ENCODE results near the gene SDCCAG8. TPM values are rescaled to one million over a fixed set of nuclear protein-coding genes. Genes with fewer than 3 reads are reported as not detected.

Gene SDCCAG8
- total and polyA plus RNA-seq, 2 of the 8 experiments (the other 6 are each of a cell fraction or from before 2014, with no cell fraction given): 15.6 to 21.0 TPM

GRCh38 chr1:243275316-243275715 is 19.5 kb downstream of the SDCCAG8 start:
- no peaks in the 10 kb centered on the region for H3K79me2 ChIP-seq (ENCODE audit: control insufficient read depth in 1 of 2, insufficient read depth in 2 of 2, low read length in 2 of 2)
- H3K27me3 ChIP-seq (replicated peaks in 1 of 4; ENCODE audit: control insufficient read depth in 3 of 4, extremely low read depth in 1 of 4, insufficient read depth in 3 of 4, low read length in 3 of 4): no peaks in the 10 kb centered on the region
- H2BK15ac ChIP-seq (ENCODE audit: low read length): no peak overlapping the region
- WGBS, 2 experiments (ENCODE audit: extremely low coverage in 1 of 2, insufficient coverage in 1 of 2, insufficient read length in 1 of 2, insufficient replicate concordance in 2 of 2, low coverage in 1 of 2, low lambda C conversion rate in 2 of 2, missing lambda C conversion rate in 1 of 2): 91% methylated on average over 3 of the region's 3 CpGs; no CpG with 5 or more reads in 1 of the 2 experiments
- no peak overlapping the region for H2AFZ ChIP-seq (ENCODE audit: low read length)
- H3K14ac ChIP-seq (ENCODE audit: insufficient read length): no peak overlapping the region
- H3K18ac ChIP-seq (ENCODE audit: extremely low read depth, low read length): no peak overlapping the region
- no peak overlapping the region for H3K4ac ChIP-seq (replicated peaks; ENCODE audit: insufficient read length, low read depth, low read length)
- H4K91ac ChIP-seq (replicated peaks; ENCODE audit: insufficient read length, low read length): no peak overlapping the region
- no peak for FAIRE-seq
- H4K8ac ChIP-seq (ENCODE audit: extremely low read depth, insufficient read depth, low read length): no peak overlapping the region
- H3K79me1 ChIP-seq (ENCODE audit: low read depth, low read length): no peaks in the 10 kb centered on the region
- H3K9ac ChIP-seq (replicated peaks in 1 of 4; ENCODE audit: extremely low read depth in 1 of 4, low read depth in 3 of 4, low read length in 3 of 4): no peak overlapping the region
- no peak overlapping the region for H3K4me3 ChIP-seq (ENCODE audit: extremely low read depth in 1 of 4, insufficient read depth in 2 of 4, low read depth in 3 of 4, low read length in 4 of 4)
- peaks cover 0 to 4% (median 0%) of the 10 kb centered on the region in 4 experiments; a peak in 1 of 8 replicates for H3K36me3 ChIP-seq (ENCODE audit: control insufficient read depth in 2 of 4, insufficient read depth in 4 of 4, low read length in 3 of 4)
- no peak overlapping the region for H3K27ac ChIP-seq (ENCODE audit: low read depth, low read length)
- no peak for DNase-seq (ENCODE audit: low read depth in 1 of 2, low spot score in 2 of 2)
- no peak overlapping the region for H2BK5ac ChIP-seq (ENCODE audit: low read depth, low read length)
- CTCF ChIA-PET (ENCODE audit: partially characterized antibody): no interaction called here
- no peak overlapping the region for H4K5ac ChIP-seq (ENCODE audit: insufficient read length, low read depth, low read length)
- H3K4me1 ChIP-seq (replicated peaks in 1 of 4; ENCODE audit: control insufficient read depth in 3 of 4, insufficient read depth in 4 of 4, low read length in 3 of 4): no peaks in the 10 kb centered on the region
- POLR2A ChIA-PET (ENCODE audit: partially characterized antibody): no interaction called here
- no peak overlapping the region for H3K56ac ChIP-seq (replicated peaks; ENCODE audit: insufficient read length, low read depth, low read length)
- no peaks in the 10 kb centered on the region for H3K9me3 ChIP-seq (ENCODE audit: insufficient read depth in 2 of 2, low read depth in 1 of 2, low read length in 1 of 2)
- no peaks in the 10 kb centered on the region for H4K20me1 ChIP-seq (replicated peaks in 1 of 2; ENCODE audit: control insufficient read depth in 1 of 2, insufficient read depth in 2 of 2, low read length in 2 of 2)
- H3K23ac ChIP-seq (ENCODE audit: insufficient read length): no peak overlapping the region
- no peak overlapping the region for H3K4me2 ChIP-seq (ENCODE audit: insufficient read depth in 1 of 2, low read depth in 2 of 2, low read length in 2 of 2)
- no peaks in the 10 kb centered on the region for H3K23me2 ChIP-seq (ENCODE audit: low read depth, low read length)
- no peak overlapping the region for H2AK5ac ChIP-seq (ENCODE audit: low read depth, low read length)
- no peak overlapping the region for H2BK120ac ChIP-seq (replicated peaks; ENCODE audit: low read depth, low read length)
- no peak overlapping the region for H2BK12ac ChIP-seq (ENCODE audit: low read depth, low read length)
- no peak overlapping the region for H2BK20ac ChIP-seq (ENCODE audit: low read length)
- TF ChIP-seq BCL11A (IDR thresholded peaks at IDR 0.05; ENCODE audit: low read depth in 2 of 2, low read length in 2 of 2) (no peak), MAX (IDR thresholded peaks at IDR 0.05) (no peak), SP1 (IDR thresholded peaks at IDR 0.05; ENCODE audit: low read depth, low read length) (no peak), EGR1 (IDR thresholded peaks at IDR 0.05; ENCODE audit: borderline replicate concordance, low read depth, low read length) (no peak), CHD2 (IDR thresholded peaks at IDR 0.05; ENCODE audit: low read length) (no peak), ASH2L (IDR thresholded peaks at IDR 0.05; ENCODE audit: low read length) (no peak), NRF1 (IDR thresholded peaks at IDR 0.05; ENCODE audit: low read depth, low read length) (no peak), CHD1 (IDR thresholded peaks at IDR 0.05; ENCODE audit: low read depth, low read length) (no peak), CBX5 (IDR thresholded peaks at IDR 0.05; ENCODE audit: low read depth, low read length) (no peak), TCF12 (IDR thresholded peaks at IDR 0.05; ENCODE audit: low read depth, low read length) (no peak), YY1 (IDR thresholded peaks at IDR 0.05; ENCODE audit: low read depth, low read length) (no peak), POU5F1 (IDR thresholded peaks at IDR 0.05; ENCODE audit: low read depth, low read length) (no peak), POLR2A (IDR thresholded peaks at IDR 0.05; ENCODE audit: control extremely low read depth in 1 of 2, low read depth in 2 of 2, low read length in 2 of 2) (no peak), TAF7 (optimal IDR thresholded peaks at IDR 0.05; ENCODE audit: borderline replicate concordance, low read depth, low read length) (no peak), BACH1 (IDR thresholded peaks at IDR 0.05; ENCODE audit: low read length) (no peak), NANOG (IDR thresholded peaks at IDR 0.05; ENCODE audit: insufficient read depth, low read depth, low read length, poor library complexity, severe bottlenecking) (no peak), JUND (IDR thresholded peaks at IDR 0.05; ENCODE audit: low read length) (no peak)

Data from H1 (cell line).